ENCODE results near the gene HAAO.

DNA sequence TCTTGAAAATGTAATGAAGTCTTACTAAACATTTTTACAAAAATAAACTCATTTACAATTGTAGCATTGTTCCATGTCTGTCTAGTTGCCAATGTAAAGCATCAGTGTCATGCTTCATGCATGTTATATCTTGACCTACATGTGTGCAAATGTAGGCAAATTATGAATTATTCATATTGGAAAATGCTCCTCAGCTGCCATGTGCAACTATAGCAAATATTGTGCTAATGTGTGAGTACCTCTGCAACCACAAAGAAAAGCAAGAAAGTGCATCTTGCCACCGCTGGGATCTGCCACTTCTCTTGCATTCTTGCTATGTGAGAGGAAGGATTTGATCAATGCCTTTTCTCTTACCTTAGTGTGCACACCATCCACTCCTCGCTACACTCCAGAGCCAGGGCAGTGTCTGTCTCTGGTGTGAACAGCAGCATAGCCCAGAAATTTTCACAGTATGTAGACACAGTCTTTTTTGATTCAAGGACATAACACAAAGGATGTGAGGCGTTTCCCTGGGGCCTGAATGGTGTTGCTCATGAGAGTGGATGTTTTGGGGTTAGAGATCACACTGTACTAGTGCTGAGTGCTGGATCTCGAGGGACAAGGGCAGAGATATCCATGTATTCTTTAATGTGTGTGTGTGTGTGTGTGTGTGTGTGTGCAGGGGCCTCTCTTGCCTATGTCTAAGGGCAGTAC is 47.6 kb upstream of the HAAO start:
- no peak for TF ChIP-seq ATF1 (CRISPR knock-in tag; IDR thresholded peaks at IDR 0.05)
- no peak for TF ChIP-seq BRF2 (CRISPR knock-in tag; IDR thresholded peaks at IDR 0.05)
- no peak for TF ChIP-seq ZKSCAN1 (IDR thresholded peaks at IDR 0.05; ENCODE audit: low read length)
- TF ChIP-seq CTCF (CRISPR knock-in tag; IDR thresholded peaks at IDR 0.05), result no peak
- TF ChIP-seq ERF (CRISPR knock-in tag; IDR thresholded peaks at IDR 0.05), result no peak
- TF ChIP-seq ZNF780A (CRISPR knock-in tag; IDR thresholded peaks at IDR 0.05), result no peak
- no peak for TF ChIP-seq POLR2A (IDR thresholded peaks at IDR 0.05; ENCODE audit: insufficient read depth in 1 of 2, low read depth in 2 of 2, low read length in 2 of 2)
- TF ChIP-seq IRF1 (CRISPR knock-in tag; IDR thresholded peaks at IDR 0.05; ENCODE audit: low read depth), result no peak
- TF ChIP-seq KDM5A (IDR thresholded peaks at IDR 0.05; ENCODE audit: borderline replicate concordance, low read length), result no peak
- TF ChIP-seq EZH2 (conservative IDR thresholded peaks at IDR 0.05; ENCODE audit: low read depth, low read length), result no peak
- no peak for TF ChIP-seq ZSCAN5A (CRISPR knock-in tag; IDR thresholded peaks at IDR 0.05; ENCODE audit: borderline replicate concordance)
